ENCODE data around the gene OR14C36. TPM values are rescaled to one million over a fixed set of nuclear protein-coding genes. Genes with fewer than 3 reads are reported as not detected.
"Not testable (repeated sequence)": the region's sequence is repeated elsewhere in the genome, so short reads cannot be mapped to it uniquely, and the experiment has no call there.

Gene OR14C36
- not detected for total RNA-seq

- intact Hi-C loops (cut with DNase I) = no loop called here
- DNase-seq (ENCODE audit: low spot score) (no peak), ATAC-seq (no peak)
These were observed at the start of gene OR14C36 for GRCh38 chr1:248348475-248348874. Gene OR14C36, plus strand, starts transcription at chr1:248348775. Its CDS starts 0 bp downstream, at chr1:248348775.

GRCh38 chr1:248303324-248303723 is 45.3 kb upstream of the OR14C36 start, which contains the start of gene OR2T12:
Gene OR2T12, minus strand, starts transcription at chr1:248303424. Its CDS starts 7,846 bp downstream, at chr1:248295578.
- ATAC-seq = no peak

GRCh38 chr1:248305672-248306071 is 42.9 kb upstream of the OR14C36 start:
- ATAC-seq; DNase-seq (ENCODE audit: low spot score); intact Hi-C loops (cut with DNase I): not testable (repeated sequence)

More at GRCh38 chr1:248303324-248303723, 45.3 kb upstream of the OR14C36 start, which contains the start of gene OR2T12:
- no peak for DNase-seq (ENCODE audit: low spot score)
- intact Hi-C loops (cut with DNase I) = no loop called here

- DNase-seq (ENCODE audit: low spot score) (no peak), ATAC-seq (no peak)
- intact Hi-C loops (cut with DNase I) = no loop called here
These were observed 42.5 kb upstream of the OR14C36 start for GRCh38 chr1:248306103-248306502.

GRCh38 chr1:248306740-248307139 is 41.8 kb upstream of the OR14C36 start:
- DNase-seq (ENCODE audit: low spot score); intact Hi-C loops (cut with DNase I); ATAC-seq: not testable (repeated sequence)

- no peak for ATAC-seq
These were observed 31.8 kb upstream of the OR14C36 start for GRCh38 chr1:248316796-248317195.

GRCh38 chr1:248324468-248324867 is 24.1 kb upstream of the OR14C36 start, which contains the start of gene OR2M7:
Gene OR2M7, minus strand, starts transcription at chr1:248324568. Its CDS starts 0 bp downstream, at chr1:248324568.
- no peak for DNase-seq (ENCODE audit: low spot score)
- ATAC-seq = no peak
- intact Hi-C loops (cut with DNase I) = no loop called here

More at GRCh38 chr1:248316796-248317195, 31.8 kb upstream of the OR14C36 start:
- DNase-seq (ENCODE audit: low spot score) = no peak
- intact Hi-C loops (cut with DNase I) = no loop called here

GRCh38 chr1:248343451-248343850 is 5.1 kb upstream of the OR14C36 start:
- intact Hi-C loops (cut with DNase I) = no loop called here
- DNase-seq (ENCODE audit: low spot score) (no peak), ATAC-seq (no peak)

GRCh38 chr1:248359415-248359814 is 10.8 kb downstream of the OR14C36 start:
- intact Hi-C loops (cut with DNase I) = no loop called here

GRCh38 chr1:248361121-248361715 is 12.6 kb downstream of the OR14C36 start, which contains the start of gene OR2T4:
Gene OR2T4, plus strand, starts transcription at chr1:248361665. Its CDS starts 0 bp downstream, at chr1:248361665.
- DNase-seq (ENCODE audit: low spot score) = no peak
- no peak for ATAC-seq
- intact Hi-C loops (cut with DNase I) = no loop called here

More at GRCh38 chr1:248359415-248359814, 10.8 kb downstream of the OR14C36 start:
- ATAC-seq = no peak
- DNase-seq (ENCODE audit: low spot score) = no peak

- no peak for DNase-seq (ENCODE audit: low spot score)
- intact Hi-C loops (cut with DNase I) = no loop called here
These were observed 18.0 kb downstream of the OR14C36 start for GRCh38 chr1:248366609-248367008.

GRCh38 chr1:248372394-248372793 is 23.8 kb downstream of the OR14C36 start:
- intact Hi-C loops (cut with DNase I) = no loop called here
- ATAC-seq (no peak), DNase-seq (ENCODE audit: low spot score) (no peak)

More at GRCh38 chr1:248366609-248367008, 18.0 kb downstream of the OR14C36 start:
- ATAC-seq = no peak

GRCh38 chr1:248373761-248374160 is 25.2 kb downstream of the OR14C36 start:
- intact Hi-C loops (cut with DNase I) = no loop called here
- no peak for ATAC-seq

GRCh38 chr1:248375446-248375845 is 26.9 kb downstream of the OR14C36 start, which contains the start of gene OR2T6:
Gene OR2T6, plus strand, starts transcription at chr1:248375746. Its CDS starts 11,863 bp downstream, at chr1:248387609.
- no peak for ATAC-seq
- intact Hi-C loops (cut with DNase I) = no loop called here
- no peak for DNase-seq (ENCODE audit: low spot score)

More at GRCh38 chr1:248373761-248374160, 25.2 kb downstream of the OR14C36 start:
- no peak for DNase-seq (ENCODE audit: low spot score)

GRCh38 chr1:248376916-248377315 is 28.3 kb downstream of the OR14C36 start:
- DNase-seq (ENCODE audit: low spot score) = no peak
- no peak for ATAC-seq
- intact Hi-C loops (cut with DNase I) = no loop called here

GRCh38 chr1:248380854-248381253 is 32.3 kb downstream of the OR14C36 start:
- DNase-seq (ENCODE audit: low spot score) (no peak), ATAC-seq (no peak)
- intact Hi-C loops (cut with DNase I) = no loop called here

- no peak for DNase-seq (ENCODE audit: low spot score)
- no peak for ATAC-seq
- intact Hi-C loops (cut with DNase I) = no loop called here
These were observed 39.9 kb downstream of the OR14C36 start for GRCh38 chr1:248388426-248388825.

GRCh38 chr1:248393050-248393449 is 44.5 kb downstream of the OR14C36 start:
- no peak for ATAC-seq
- no peak for DNase-seq (ENCODE audit: low spot score)
- intact Hi-C loops (cut with DNase I) = no loop called here
